ENCODE measurements around the gene CLDN18. TPM values are rescaled to one million over a fixed set of nuclear protein-coding genes. Genes with fewer than 3 reads are reported as not detected.

The CLDN18 gene
- polyA plus RNA-seq, 3 donors, result 0.38 to 32.5 (median 5.6) TPM

DNA sequence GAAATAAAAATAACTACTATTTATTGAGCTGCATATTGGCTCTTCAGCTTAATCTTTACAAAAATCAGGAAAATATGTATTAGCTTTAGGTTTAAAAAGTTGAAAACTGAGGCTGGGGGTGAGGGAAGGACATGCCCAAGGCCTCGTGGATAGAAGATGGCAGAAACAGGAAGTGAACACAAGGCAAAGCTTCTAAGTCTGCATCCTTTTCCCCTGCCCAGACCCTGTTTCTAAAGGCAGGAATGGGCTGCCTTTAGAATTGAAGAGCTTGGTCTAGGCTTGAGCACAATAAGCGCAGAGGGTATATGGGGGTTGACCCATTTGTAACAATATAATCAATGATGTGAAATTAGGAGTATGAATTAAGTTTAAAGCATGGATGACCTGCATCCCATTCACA, 6.1 kb downstream of the CLDN18 start:
- no peak overlapping the region for H3K27ac ChIP-seq (ENCODE audit: low read depth, low read length)
- 74 to 86% (median 81%) methylated on average over 2 of the region's 2 CpGs for WGBS, 3 donors

GRCh38 chr3:138019281-138020069, 9.5 kb downstream of the CLDN18 start:
- WGBS, 3 donors, result 79 to 92% (median 92%) methylated on average over 3 of the region's 3 CpGs
- H3K27ac ChIP-seq (ENCODE audit: low read depth, low read length), result no peak overlapping the region

DNA sequence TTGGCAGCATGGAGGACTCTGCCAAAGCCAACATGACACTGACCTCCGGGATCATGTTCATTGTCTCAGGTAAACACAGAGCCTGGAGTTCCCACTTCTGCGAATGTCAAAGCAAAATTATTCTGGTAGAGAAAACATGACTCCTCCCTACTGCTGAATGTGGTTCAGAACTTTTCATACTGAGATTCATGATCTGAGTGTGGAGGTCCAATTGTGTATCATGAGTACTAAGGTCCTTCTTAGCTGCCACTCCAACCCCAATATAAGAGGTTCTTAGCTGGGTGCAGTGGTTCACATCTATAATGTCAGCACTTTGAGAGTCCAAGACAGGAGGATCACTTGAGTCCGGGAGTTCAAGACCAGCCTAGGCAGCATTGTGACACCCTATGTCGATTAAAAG, 13.8 kb downstream of the CLDN18 start:
- 93 to 97% (median 94%) methylated on average over 4 of the region's 4 CpGs for WGBS, 3 donors
- H3K27ac ChIP-seq (ENCODE audit: low read depth, low read length), result no peak overlapping the region

DNA sequence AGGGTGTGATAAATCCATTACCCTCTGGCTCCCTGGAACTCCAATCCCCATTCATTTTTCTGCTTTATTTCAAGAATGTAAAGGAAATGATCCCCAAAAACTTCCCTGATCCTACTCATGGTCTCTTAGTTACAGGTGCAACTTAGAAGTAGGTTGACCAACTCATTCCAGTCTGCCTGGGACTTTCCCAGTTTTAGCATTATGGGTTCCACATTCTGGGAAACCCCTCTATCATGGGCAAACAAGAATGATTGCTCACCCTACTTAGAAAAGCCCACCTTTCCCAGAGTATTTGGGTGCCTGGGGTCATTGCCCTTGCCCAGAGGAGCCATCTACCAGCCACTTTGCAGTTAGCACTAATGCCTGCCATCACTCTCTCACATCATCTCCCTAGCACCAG, 15.6 kb downstream of the CLDN18 start:
- H3K27ac ChIP-seq (ENCODE audit: low read depth, low read length), result no peak overlapping the region

- H3K27ac ChIP-seq (ENCODE audit: low read depth, low read length), result no peak overlapping the region
- WGBS, 3 donors, result 80 to 93% (median 92%) methylated on average over 3 to 5 of the region's 5 CpGs
Measured at GRCh38 chr3:138027821-138028220, 17.9 kb downstream of the CLDN18 start.

GRCh38 chr3:138030734-138031280, 20.8 kb downstream of the CLDN18 start:
- 75 to 87% (median 87%) methylated on average over 11 of the region's 11 CpGs for WGBS, 3 donors
- no peak overlapping the region for H3K27ac ChIP-seq (ENCODE audit: low read depth, low read length)

DNA sequence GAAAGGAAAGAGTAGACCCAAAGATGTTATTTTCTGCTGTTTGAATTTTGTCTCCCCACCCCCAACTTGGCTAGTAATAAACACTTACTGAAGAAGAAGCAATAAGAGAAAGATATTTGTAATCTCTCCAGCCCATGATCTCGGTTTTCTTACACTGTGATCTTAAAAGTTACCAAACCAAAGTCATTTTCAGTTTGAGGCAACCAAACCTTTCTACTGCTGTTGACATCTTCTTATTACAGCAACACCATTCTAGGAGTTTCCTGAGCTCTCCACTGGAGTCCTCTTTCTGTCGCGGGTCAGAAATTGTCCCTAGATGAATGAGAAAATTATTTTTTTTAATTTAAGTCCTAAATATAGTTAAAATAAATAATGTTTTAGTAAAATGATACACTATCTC, 21.6 kb downstream of the CLDN18 start:
- 74 to 91% (median 88%) methylated on average over 3 of the region's 3 CpGs for WGBS, 3 donors

DNA sequence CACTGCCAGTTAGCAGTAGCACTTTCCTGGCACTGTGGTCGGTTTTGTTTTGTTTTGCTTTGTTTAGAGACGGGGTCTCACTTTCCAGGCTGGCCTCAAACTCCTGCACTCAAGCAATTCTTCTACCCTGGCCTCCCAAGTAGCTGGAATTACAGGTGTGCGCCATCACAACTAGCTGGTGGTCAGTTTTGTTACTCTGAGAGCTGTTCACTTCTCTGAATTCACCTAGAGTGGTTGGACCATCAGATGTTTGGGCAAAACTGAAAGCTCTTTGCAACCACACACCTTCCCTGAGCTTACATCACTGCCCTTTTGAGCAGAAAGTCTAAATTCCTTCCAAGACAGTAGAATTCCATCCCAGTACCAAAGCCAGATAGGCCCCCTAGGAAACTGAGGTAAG, 22.6 kb downstream of the CLDN18 start:
- 76 to 95% (median 93%) methylated on average over 3 of the region's 3 CpGs for WGBS, 3 donors
- no peak overlapping the region for H3K27ac ChIP-seq (ENCODE audit: low read depth, low read length)

More for the DNA sequence above, 21.6 kb downstream of the CLDN18 start:
- no peak overlapping the region for H3K27ac ChIP-seq (ENCODE audit: low read depth, low read length)

DNA sequence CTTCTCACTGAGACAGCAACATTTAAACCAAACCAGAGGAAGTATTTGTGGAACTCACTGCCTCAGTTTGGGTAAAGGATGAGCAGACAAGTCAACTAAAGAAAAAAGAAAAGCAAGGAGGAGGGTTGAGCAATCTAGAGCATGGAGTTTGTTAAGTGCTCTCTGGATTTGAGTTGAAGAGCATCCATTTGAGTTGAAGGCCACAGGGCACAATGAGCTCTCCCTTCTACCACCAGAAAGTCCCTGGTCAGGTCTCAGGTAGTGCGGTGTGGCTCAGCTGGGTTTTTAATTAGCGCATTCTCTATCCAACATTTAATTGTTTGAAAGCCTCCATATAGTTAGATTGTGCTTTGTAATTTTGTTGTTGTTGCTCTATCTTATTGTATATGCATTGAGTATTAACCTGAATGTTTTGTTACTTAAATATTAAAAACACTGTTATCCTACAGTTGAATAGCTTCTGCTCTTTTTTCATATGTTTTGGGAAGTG, 23.3 kb downstream of the CLDN18 start:
- no peak overlapping the region for H3K27ac ChIP-seq (ENCODE audit: low read depth, low read length)
- 98 to 100% (median 99%) methylated on average over 2 of the region's 2 CpGs for WGBS, 3 donors

- no peak overlapping the region for H3K27ac ChIP-seq (ENCODE audit: low read depth, low read length)
- 86 to 96% (median 95%) methylated on average over 1 of the region's 1 CpG for WGBS, 3 donors
Measured at GRCh38 chr3:138034918-138035317, 25.0 kb downstream of the CLDN18 start.

DNA sequence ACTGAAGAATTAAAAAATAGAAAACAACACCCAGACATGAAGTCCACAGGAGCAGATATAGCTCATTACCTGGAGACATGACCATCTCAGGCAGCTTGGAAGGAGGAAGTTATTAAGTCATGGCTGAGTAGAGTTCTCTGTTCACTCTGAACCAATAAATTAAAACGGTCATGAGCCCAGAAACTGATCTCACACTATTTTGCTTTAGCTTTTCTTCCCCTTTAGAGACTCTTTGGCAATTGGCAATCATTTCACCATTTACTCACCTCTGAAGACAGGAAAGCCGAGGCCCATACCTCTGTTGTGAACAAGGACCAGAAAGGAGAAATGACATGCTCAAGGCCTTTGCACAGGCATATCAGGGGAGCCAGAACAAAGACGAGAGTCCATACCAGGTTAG, 26.6 kb downstream of the CLDN18 start:
- 55 to 77% (median 63%) methylated on average over 3 of the region's 3 CpGs for WGBS, 3 donors
- no peak overlapping the region for H3K27ac ChIP-seq (ENCODE audit: low read depth, low read length)

- peak overlapping the region; percentile 56 for H3K27ac ChIP-seq (ENCODE audit: low read depth, low read length)
- WGBS, 3 donors, result 79 to 92% (median 83%) methylated on average over 4 of the region's 4 CpGs
Measured at GRCh38 chr3:138038725-138039462, 28.9 kb downstream of the CLDN18 start.

- WGBS, 3 donors, result 71 to 89% (median 88%) methylated on average over 2 of the region's 2 CpGs
Measured at GRCh38 chr3:138042043-138042442, 32.1 kb downstream of the CLDN18 start.

GRCh38 chr3:138043266-138044029, 33.5 kb downstream of the CLDN18 start:
- WGBS, 3 donors, result 77 to 87% (median 86%) methylated on average over 3 of the region's 3 CpGs
- no peak overlapping the region for H3K27ac ChIP-seq (ENCODE audit: low read depth, low read length)

More at GRCh38 chr3:138042043-138042442, 32.1 kb downstream of the CLDN18 start:
- H3K27ac ChIP-seq (ENCODE audit: low read depth, low read length), result no peak overlapping the region

DNA sequence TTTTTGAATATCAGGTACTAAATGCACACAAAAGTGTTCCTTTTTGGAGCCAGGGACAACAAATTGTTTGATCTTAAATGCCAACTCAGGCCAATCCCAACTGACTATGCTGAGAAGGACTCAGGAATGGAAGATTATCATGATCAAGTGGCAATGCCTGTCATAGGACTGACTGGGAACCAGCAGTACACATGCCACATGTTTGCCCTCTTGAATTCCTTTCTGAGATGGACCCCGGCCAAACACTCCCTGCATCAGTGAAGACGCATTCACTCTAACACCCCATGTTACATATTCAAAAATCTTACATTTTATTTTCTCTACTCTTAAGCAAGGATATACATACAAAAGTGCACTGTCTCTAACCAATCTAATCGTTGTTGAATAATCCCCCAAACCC, 36.1 kb downstream of the CLDN18 start:
- no peak overlapping the region for H3K27ac ChIP-seq (ENCODE audit: low read depth, low read length)
- 80 to 94% (median 93%) methylated on average over 3 of the region's 3 CpGs for WGBS, 3 donors

DNA sequence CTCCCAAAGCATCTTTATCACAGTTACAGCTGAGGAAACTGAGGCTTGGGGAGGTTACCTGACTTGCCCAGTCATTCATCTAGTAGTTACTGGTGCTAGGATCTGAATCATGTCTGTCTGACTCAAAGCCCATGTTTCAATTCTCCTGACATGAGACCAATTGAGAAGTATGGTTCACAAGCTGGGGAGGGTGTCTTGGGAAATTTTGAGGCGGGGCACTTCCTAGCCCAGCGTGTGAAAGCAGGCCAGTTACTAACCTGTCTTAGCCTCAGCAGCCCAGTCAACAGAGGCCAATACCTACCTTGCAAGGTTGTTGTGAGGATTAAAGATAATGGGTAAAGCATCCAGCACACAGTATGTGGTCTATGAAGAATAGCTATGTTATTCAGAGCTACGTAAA, 37.0 kb downstream of the CLDN18 start:
- no peak overlapping the region for H3K27ac ChIP-seq (ENCODE audit: low read depth, low read length)
- 47 to 82% (median 57%) methylated on average over 3 of the region's 3 CpGs for WGBS, 3 donors

DNA sequence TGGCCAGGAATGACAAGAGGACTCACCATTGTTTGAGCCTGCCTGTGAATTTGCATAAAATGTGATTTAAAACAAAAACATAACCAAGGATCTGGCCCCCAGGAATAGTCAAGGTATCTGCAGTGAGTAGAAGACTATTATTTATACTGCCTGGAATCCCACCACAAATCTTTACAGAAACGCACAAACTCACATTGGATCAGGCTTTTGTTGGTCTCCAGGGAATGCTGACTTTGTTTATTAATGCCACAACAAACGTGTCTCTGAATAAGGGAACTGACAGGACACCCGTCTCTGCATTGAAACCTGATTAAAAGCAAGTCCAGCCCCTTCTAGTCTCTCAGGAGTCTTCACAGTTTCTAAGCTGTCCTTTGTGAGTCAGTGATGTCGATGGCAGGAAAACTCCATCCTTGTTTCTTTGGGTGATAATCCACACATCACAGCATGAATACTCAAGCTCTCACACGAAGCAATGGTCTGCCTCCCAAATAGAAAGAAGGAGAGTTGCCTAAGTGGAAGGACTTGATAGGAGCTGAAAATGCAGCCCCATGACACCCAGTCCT, 37.7 kb downstream of the CLDN18 start:
- 55 to 81% (median 69%) methylated on average over 5 of the region's 5 CpGs for WGBS, 3 donors

DNA sequence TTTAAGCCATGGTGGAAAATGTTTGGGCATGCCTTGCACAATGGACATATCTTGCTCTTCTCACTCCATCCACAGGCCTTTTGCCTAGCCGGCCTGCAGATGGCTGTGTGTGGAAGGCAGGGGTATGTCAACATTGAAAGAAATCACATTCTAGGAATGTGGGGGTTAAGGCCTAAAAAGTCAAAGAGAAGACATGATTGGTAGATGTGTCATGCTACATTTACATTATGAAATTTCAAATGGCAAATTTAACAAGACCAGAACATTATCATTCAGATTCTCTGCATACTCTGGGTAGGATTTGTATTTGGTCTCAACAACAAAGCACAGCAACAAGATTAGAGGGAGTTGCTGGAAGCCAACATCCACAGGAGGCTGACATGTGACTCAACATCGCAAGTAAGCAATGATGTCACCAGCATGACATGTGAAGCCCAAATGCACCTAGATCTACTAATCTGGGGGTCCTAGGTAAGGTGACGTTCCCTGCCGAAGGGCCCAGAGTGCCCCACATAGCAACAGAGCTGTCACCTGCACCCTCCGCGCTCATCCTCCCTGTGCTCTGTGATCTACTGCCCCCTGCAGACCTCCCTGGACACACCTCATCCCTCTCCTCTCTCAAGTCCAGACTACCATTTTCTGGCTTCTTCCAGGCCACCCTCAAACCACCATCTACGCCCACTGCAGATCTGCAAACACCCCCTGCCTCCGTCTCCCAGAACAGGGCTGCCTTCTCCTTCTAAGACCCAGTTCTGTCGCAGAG, 39.4 kb downstream of the CLDN18 start:
- WGBS, 3 donors, result 85 to 97% (median 95%) methylated on average over 9 of the region's 9 CpGs
- H3K27ac ChIP-seq (ENCODE audit: low read depth, low read length), result no peak overlapping the region

More for the DNA sequence above, 37.7 kb downstream of the CLDN18 start:
- no peak overlapping the region for H3K27ac ChIP-seq (ENCODE audit: low read depth, low read length)
